Upper lobe of left lung (tissue), 6 donors: ENCODE measurements around the gene GCGR. TPM values are rescaled to one million over a fixed set of nuclear protein-coding genes. Genes with fewer than 3 reads are reported as not detected.

Experiments used
- ATAC-seq, 2 donors: fragments of 200-7000 bp; cut with Tn5 transposase; one replicate each; pipeline ENCODE4 v1.9.1; 2022; ENCODE audit warnings: mild to moderate bottlenecking in 2 of 2, moderate library complexity in 2 of 2; ENCODE audit not compliant: low FRiP score in 2 of 2
- DNase-seq, 2 donors: peaks; one replicate each; pipeline ENCODE4 v3.0.0-alpha.2; 2019 to 2020
- H3K27ac ChIP-seq, 4 donors: fragments of 200-600 bp; sonication (generic); one replicate each; pipeline ENCODE4 v1.5.1; 2016 to 2019
- H3K27me3 ChIP-seq, 4 donors: fragments of 200-600 bp; sonication (generic); one replicate each; pipeline ENCODE4 v1.5.1; 2017 to 2019
- H3K36me3 ChIP-seq, 4 donors: fragments of 200-600 bp; sonication (generic); one replicate each; pipeline ENCODE4 v1.5.1; 2016 to 2019
- H3K4me1 ChIP-seq, 4 donors: fragments of 200-600 bp; sonication (generic); one replicate each; pipeline ENCODE4 v1.5.1; 2018 to 2019
- H3K4me3 ChIP-seq, 4 donors: fragments of 200-600 bp; sonication (generic); one replicate each; pipeline ENCODE4 v1.5.1; 2017 to 2019; ENCODE audit warnings: mild to moderate bottlenecking in 2 of 4, moderate library complexity in 1 of 4
- H3K9me3 ChIP-seq, 4 donors: fragments of 200-600 bp; sonication (generic); one replicate each; pipeline ENCODE4 v1.5.1; 2018 to 2019
- EP300 ChIP-seq, 4 donors: sonication (generic); formaldehyde crosslinking; IDR thresholded peaks; one replicate each; pipeline ENCODE4 v1.5.1; 2017; ENCODE audit warnings: antibody characterized with exemption in 4 of 4, control low read depth in 2 of 4
- POLR2A ChIP-seq, 4 donors: fragments of 450-650 bp; IDR thresholded peaks; one replicate each; pipeline ENCODE4 v1.5.1; 2016 to 2017; ENCODE audit warnings: antibody characterized with exemption in 4 of 4, mild to moderate bottlenecking in 2 of 4
- POLR2AphosphoS5 ChIP-seq, 2 donors: sonication (generic); formaldehyde crosslinking; IDR thresholded peaks; one replicate each; pipeline ENCODE4 v1.5.1; 2017; ENCODE audit warnings: antibody characterized with exemption in 2 of 2
- WGBS, 2 donors: methylation state at CpG; one replicate each; pipeline ENCODE4 v1.1.5; 2017 to 2018; 5-methylcytosine and 5-hydroxymethylcytosine counted together
- total RNA-seq, 6 donors: library from RNA; depleted of rRNA in 4 of 6; stranded (reverse); fragments of >200 nt in 4 of 6; gene quantifications; one replicate each; pipeline versions ENCODE4 v1.1.0 to v1.2.1, GENCODE V29; 2016 to 2021
- TF ChIP-seq, protein P1 (sequence below), 6 experiments: fragments of 450-650 bp in 4 of 6; fragments of 200-600 bp in 2 of 6; sonication (generic) in 2 of 6; IDR thresholded peaks; one replicate each; pipeline ENCODE4 v1.5.1; 2016 to 2019; ENCODE audit warnings: antibody characterized with exemption in 6 of 6
- donor health status: DM: no; HTN: no; CAD: no; lungs with moderate emphysema.
- donor health status: DM: no; HTN: yes; CAD: no; lungs with severe emphysema.

Gene GCGR
- total RNA-seq, 6 donors from 2014 or later, result 11.1 TPM; not detected in 5

DNA sequence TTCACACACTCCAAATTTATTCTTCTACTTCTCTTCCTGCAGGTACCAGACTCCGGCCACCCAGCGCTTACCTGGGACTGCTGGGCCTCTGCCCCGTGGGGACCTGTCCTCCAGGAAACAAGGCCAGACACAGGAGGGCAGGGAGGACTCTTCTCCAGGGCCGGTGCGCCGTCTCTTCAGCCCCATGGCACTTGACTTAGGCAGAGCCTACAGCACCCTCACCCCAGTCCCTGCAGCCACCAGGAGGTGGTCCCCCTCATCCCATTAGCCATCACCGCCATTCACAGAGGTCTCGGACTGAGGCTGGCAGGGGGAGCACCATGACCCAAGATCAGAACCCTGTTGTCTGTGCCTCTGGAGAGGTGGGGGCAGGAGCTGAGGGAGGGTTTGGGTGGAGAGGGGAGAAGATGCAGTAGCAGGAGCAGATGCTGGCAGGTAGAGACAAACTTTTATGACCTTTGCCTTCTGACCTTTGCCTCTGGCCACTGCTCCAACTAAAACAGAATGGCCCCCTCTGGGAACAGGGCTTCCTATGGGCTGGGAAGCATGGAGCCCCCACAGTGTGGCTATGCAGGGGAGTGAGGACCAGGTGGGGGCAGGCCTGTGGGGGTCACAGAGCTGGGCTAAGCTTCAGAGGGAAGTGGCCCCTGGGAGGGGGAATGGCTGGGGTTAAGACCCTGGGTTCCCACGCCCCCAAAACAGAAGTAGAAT lies 1.7 kb upstream of the GCGR start:
- H3K4me3 ChIP-seq, result no peak overlapping the region
- no peaks in the 10 kb centered on the region for H3K36me3 ChIP-seq
- H3K9me3 ChIP-seq, result no peaks in the 10 kb centered on the region
- peaks cover 9 to 24% (median 15%) of the 10 kb centered on the region in 4 donors for H3K4me1 ChIP-seq
- peaks cover 0 to 47% (median 35%) of the 10 kb centered on the region in 4 donors for H3K27me3 ChIP-seq
- H3K27ac ChIP-seq, result no peak overlapping the region
- ATAC-seq (no peak), DNase-seq (no peak)
- TF ChIP-seq POLR2A (IDR thresholded peaks at IDR 0.05), result no peak
- WGBS, 2 donors, result 71 to 83% methylated on average over 6 to 9 of the region's 9 CpGs

DNA sequence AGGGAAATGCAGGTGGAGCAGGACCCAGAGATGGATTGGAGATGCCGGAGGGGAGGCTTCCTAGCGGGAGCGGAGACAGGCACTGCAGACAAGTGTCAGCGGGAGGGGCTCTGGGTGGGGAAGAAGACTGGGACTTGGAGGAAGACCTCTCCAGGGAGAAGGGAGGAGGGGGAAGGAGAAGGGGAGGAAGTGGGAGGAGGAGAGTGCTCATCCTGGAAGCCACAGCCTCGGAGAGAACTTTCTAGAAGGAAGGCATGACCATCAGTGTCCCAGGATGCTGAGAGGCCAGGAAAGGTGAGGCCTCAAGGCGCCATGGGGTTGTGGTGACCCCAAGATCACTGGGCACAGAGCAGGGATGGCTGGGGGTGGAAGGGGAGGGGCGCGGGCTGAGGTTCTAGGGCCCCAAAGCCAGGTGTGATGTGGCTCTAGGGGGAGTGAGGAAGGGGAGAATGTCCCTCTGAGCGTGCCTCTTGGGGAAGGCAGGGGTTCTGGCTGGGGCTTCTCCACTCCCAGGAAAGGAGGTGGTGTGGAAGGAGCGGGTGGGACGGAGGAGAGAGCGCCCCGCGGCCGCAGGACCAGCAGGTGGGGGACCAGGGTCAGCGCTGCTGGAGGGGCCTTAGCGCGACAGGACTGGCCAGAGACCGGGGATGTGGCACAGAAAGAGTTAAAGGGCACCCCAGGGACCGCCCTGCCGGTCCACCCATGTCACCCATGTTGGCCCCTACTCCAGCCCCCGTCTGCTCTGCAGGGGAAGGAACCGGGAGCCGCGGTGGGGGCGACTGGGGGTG lies 900 bp upstream of the GCGR start:
- H3K9me3 ChIP-seq, result no peaks in the 10 kb centered on the region
- ATAC-seq, result no peak
- H3K36me3 ChIP-seq, result no peaks in the 10 kb centered on the region
- WGBS, 2 donors, result 27 to 36% methylated on average over 21 to 26 of the region's 26 CpGs
- peaks cover 0 to 54% (median 35%) of the 10 kb centered on the region in 4 donors for H3K27me3 ChIP-seq
- TF ChIP-seq, protein P1, sequence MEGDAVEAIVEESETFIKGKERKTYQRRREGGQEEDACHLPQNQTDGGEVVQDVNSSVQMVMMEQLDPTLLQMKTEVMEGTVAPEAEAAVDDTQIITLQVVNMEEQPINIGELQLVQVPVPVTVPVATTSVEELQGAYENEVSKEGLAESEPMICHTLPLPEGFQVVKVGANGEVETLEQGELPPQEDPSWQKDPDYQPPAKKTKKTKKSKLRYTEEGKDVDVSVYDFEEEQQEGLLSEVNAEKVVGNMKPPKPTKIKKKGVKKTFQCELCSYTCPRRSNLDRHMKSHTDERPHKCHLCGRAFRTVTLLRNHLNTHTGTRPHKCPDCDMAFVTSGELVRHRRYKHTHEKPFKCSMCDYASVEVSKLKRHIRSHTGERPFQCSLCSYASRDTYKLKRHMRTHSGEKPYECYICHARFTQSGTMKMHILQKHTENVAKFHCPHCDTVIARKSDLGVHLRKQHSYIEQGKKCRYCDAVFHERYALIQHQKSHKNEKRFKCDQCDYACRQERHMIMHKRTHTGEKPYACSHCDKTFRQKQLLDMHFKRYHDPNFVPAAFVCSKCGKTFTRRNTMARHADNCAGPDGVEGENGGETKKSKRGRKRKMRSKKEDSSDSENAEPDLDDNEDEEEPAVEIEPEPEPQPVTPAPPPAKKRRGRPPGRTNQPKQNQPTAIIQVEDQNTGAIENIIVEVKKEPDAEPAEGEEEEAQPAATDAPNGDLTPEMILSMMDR (IDR thresholded peaks at IDR 0.05), result no peak
- TF ChIP-seq EP300 (IDR thresholded peaks at IDR 0.05), result no peak
- no peak for TF ChIP-seq POLR2AphosphoS5 (IDR thresholded peaks at IDR 0.05)
- no peak for TF ChIP-seq POLR2A (IDR thresholded peaks at IDR 0.05)
- H3K4me1 ChIP-seq, result peaks cover 9 to 24% (median 15%) of the 10 kb centered on the region in 4 donors
- DNase-seq, result peak in 1 of 2 donors; percentile 67
- no peak overlapping the region for H3K4me3 ChIP-seq
- H3K27ac ChIP-seq, result no peak overlapping the region

DNA sequence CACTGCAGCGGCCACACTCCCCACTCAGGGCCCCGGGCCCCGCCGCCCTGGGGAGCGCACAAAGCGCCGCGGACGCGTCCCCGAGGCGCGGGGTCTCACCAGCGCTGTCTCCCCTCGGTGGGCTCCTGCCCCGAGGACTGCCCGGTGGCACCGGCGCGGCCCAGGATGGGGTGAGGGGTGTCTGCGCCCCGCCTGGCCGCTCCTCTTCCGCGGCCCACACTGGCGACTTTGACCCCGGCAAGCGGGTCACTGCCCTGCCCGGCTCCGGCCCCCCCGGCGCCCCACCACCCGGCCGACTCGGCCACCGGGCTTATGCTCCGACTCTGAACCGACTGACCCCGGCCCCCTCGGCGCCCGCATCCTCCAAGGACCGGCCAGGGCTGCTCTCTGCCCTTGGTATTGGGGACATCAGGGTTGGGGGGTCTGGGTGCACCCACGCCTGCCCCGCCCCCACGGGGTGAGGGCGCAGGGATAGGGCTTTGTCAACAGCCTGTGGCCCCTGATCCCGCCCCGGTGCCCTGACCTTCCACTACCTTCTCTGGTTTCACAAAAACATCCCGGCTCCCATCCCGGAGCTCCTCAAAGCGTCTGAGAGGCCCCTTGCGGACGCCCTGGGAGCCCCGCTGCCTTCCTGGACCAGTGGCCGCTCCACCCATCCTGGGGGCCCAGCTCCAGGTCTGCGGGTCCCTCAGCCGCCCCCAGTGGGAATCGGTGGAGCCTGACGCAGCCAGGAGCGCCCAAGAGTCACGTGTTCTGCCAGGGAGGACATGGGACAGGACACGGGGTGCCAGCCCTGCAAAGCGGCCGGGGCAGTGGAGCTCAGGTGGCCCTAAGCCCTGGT lies 829 bp downstream of the GCGR start:
- Histone ChIP-seq H3K27me3 (peaks cover 0 to 61% (median 35%) of the 10 kb centered on the region in 4 donors), H3K36me3 (no peaks in the 10 kb centered on the region), H3K27ac (no peak overlapping the region), H3K4me1 (peaks cover 9 to 24% (median 15%) of the 10 kb centered on the region in 4 donors), H3K4me3 (peak overlapping the region in 2 of 4 donors; percentile 8 to 10), H3K9me3 (no peaks in the 10 kb centered on the region)
- TF ChIP-seq POLR2A (IDR thresholded peaks at IDR 0.05) (no peak), EP300 (IDR thresholded peaks at IDR 0.05) (no peak), POLR2AphosphoS5 (IDR thresholded peaks at IDR 0.05) (no peak)
- TF ChIP-seq, protein P1 (IDR thresholded peaks at IDR 0.05), result no peak
- ATAC-seq, result no peak
- peak in 1 of 2 donors; percentile 85 for DNase-seq
- WGBS, 2 donors, result 0% methylated on average over 45 of the region's 65 CpGs; no CpG with 5 or more reads in 1 of the 2 donors

GRCh38 chr17:81805707-81806460 lies 1.9 kb downstream of the GCGR start:
- DNase-seq, result no peak
- Histone ChIP-seq H3K27ac (no peak overlapping the region), H3K36me3 (no peaks in the 10 kb centered on the region), H3K4me1 (peaks cover 9 to 24% (median 15%) of the 10 kb centered on the region in 4 donors), H3K9me3 (no peaks in the 10 kb centered on the region), H3K4me3 (no peak overlapping the region), H3K27me3 (peaks cover 0 to 65% (median 35%) of the 10 kb centered on the region in 4 donors)
- WGBS, 2 donors, result 43 to 74% methylated on average over 4 to 18 of the region's 18 CpGs
- no peak for ATAC-seq
- TF ChIP-seq POLR2A (IDR thresholded peaks at IDR 0.05), result no peak
- no peak for TF ChIP-seq POLR2AphosphoS5 (IDR thresholded peaks at IDR 0.05)
- TF ChIP-seq, protein P1 (IDR thresholded peaks at IDR 0.05), result no peak
- no peak for TF ChIP-seq EP300 (IDR thresholded peaks at IDR 0.05)
